Activated naive CD4-positive, alpha-beta T cell treated with anti-CD3 and anti-CD28 coated beads, Interleukin-2, amount 50 U/mL, for 24 hours (primary cell): ENCODE data around the gene GUCY2C.

ENCODE experiments used
- H3K27ac Mint-ChIP-seq: one replicate; pipeline ENCODE4 v1.8.0; 2021; ENCODE audit warnings: mild to moderate bottlenecking, mixed read lengths
- H3K27me3 Mint-ChIP-seq: one replicate; pipeline ENCODE4 v1.8.0; 2021; ENCODE audit warnings: mixed read lengths
- H3K36me3 Mint-ChIP-seq: one replicate; pipeline ENCODE4 v1.8.0; 2021; ENCODE audit warnings: mixed read lengths
- H3K4me1 Mint-ChIP-seq: one replicate; pipeline ENCODE4 v1.8.0; 2021; ENCODE audit warnings: mixed read lengths
- H3K4me3 Mint-ChIP-seq: one replicate; pipeline ENCODE4 v1.8.0; 2021; ENCODE audit warnings: mild to moderate bottlenecking, mixed read lengths
- H3K9me3 Mint-ChIP-seq: one replicate; pipeline ENCODE4 v1.8.0; 2021; ENCODE audit warnings: mixed read lengths

GUCY2C gene

GRCh38 chr12:14575585-14575984 is 120.8 kb downstream of the GUCY2C start:
- H3K4me1 Mint-ChIP-seq: peaks cover 20% of the 10 kb centered on the region
- H3K9me3 Mint-ChIP-seq: no peaks in the 10 kb centered on the region
- no peak overlapping the region for H3K27ac Mint-ChIP-seq
- no peaks in the 10 kb centered on the region for H3K36me3 Mint-ChIP-seq
- no peak overlapping the region for H3K4me3 Mint-ChIP-seq
- H3K27me3 Mint-ChIP-seq: peaks cover 9% of the 10 kb centered on the region

DNA sequence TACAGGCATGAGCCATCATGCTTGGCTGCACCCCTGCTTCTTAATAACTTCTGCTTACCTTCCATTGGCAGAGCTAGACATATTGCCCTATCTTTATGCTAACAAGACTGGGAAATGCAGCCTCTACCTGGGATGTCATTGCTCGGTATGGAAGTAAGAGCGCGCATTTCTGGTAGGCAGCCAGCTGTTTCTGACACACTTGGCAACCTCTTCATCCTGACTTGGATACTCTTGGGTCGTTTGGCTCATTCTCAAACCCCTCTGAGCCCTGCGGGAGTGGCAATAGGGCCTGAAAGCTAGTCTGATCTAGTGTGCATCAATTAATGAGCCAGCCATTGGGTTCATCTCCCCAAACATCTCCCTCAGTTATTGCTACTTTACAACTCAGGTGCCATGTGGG is 123.3 kb downstream of the GUCY2C start:
- H3K36me3 Mint-ChIP-seq: no peaks in the 10 kb centered on the region
- H3K9me3 Mint-ChIP-seq: no peaks in the 10 kb centered on the region
- H3K27me3 Mint-ChIP-seq: peaks cover 21% of the 10 kb centered on the region
- peaks cover 21% of the 10 kb centered on the region for H3K4me1 Mint-ChIP-seq
- no peak overlapping the region for H3K4me3 Mint-ChIP-seq
- no peak overlapping the region for H3K27ac Mint-ChIP-seq

GRCh38 chr12:14572401-14572800 is 124.0 kb downstream of the GUCY2C start:
- no peaks in the 10 kb centered on the region for H3K9me3 Mint-ChIP-seq
- peaks cover 24% of the 10 kb centered on the region for H3K27me3 Mint-ChIP-seq
- H3K4me1 Mint-ChIP-seq: peaks cover 19% of the 10 kb centered on the region
- no peak overlapping the region for H3K27ac Mint-ChIP-seq
- no peaks in the 10 kb centered on the region for H3K36me3 Mint-ChIP-seq
- H3K4me3 Mint-ChIP-seq: no peak overlapping the region

GRCh38 chr12:14571779-14572178 is 124.6 kb downstream of the GUCY2C start:
- Mint-ChIP-seq H3K4me3 (no peak overlapping the region), H3K27me3 (peaks cover 27% of the 10 kb centered on the region), H3K4me1 (peaks cover 13% of the 10 kb centered on the region), H3K36me3 (no peaks in the 10 kb centered on the region), H3K9me3 (no peaks in the 10 kb centered on the region), H3K27ac (no peak overlapping the region)

- H3K4me3 Mint-ChIP-seq: no peak overlapping the region
- H3K27ac Mint-ChIP-seq: no peak overlapping the region
- H3K36me3 Mint-ChIP-seq: no peaks in the 10 kb centered on the region
- H3K9me3 Mint-ChIP-seq: no peaks in the 10 kb centered on the region
- H3K4me1 Mint-ChIP-seq: peaks cover 4% of the 10 kb centered on the region
- H3K27me3 Mint-ChIP-seq: peaks cover 32% of the 10 kb centered on the region
These were observed 126.2 kb downstream of the GUCY2C start for GRCh38 chr12:14570231-14570630.

DNA sequence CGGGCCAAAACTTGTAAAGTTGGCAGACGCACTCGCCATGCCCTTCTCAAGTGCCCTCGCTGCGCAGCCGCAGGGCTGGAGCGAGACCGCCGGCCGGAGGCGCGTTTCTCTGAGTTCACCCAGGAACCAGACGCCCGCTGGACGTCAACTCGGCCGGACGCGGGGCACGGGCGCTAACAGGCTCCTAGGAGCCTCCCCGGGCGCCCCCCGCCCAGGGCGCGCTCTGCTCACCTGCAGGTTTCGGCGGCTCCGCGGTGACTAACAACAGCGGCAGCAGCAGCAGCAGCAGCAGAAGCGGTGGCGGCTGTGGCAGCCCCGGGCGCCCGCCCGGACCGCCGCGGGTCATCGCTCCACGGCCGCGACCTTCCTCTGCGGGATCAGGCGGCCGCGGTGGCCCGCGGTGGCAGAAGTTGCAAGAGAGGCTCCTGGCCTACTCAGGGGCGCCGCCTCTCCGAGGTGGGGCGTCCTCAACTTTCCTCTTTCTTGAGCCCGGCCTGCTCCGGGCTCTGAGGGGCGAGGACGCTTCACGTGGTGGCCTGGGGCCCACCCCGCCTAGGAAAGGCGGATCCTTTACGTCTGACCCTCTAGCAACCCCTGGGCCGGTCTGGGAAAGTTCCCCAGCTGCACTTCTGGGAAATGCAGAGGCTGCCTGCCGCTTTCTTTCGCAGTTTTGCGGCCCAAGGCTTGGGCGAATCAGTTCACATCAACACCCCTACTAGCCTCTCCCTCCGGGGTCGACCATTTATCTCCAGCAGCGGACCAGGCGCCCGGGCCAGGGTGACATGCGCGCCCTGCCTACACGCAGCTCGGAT is 128.8 kb downstream of the GUCY2C start, which contains the start of gene PLBD1:
TSS of gene PLBD1 (minus strand) at position 533 of the 812 bp plus-strand sequence. CDS start at position 346, 187 bp downstream.
- Mint-ChIP-seq H3K27ac (no peak within 1 kb of the TSS), H3K9me3 (no peaks in the 10 kb centered on the region), H3K4me3 (peak within 1 kb of the TSS; percentile 43), H3K27me3 (peaks cover 36% of the 10 kb centered on the region), H3K4me1 (peaks cover 4% of the 10 kb centered on the region), H3K36me3 (no peaks in the 10 kb centered on the region)

GRCh38 chr12:14564336-14564959 is 132.0 kb downstream of the GUCY2C start:
- H3K4me3 Mint-ChIP-seq: no peak overlapping the region
- peaks cover 4% of the 10 kb centered on the region for H3K4me1 Mint-ChIP-seq

GRCh38 chr12:14563046-14563445 is 133.4 kb downstream of the GUCY2C start:
- H3K27me3 Mint-ChIP-seq: peaks cover 15% of the 10 kb centered on the region
- H3K9me3 Mint-ChIP-seq: no peaks in the 10 kb centered on the region
- H3K4me3 Mint-ChIP-seq: no peak overlapping the region

More at GRCh38 chr12:14564336-14564959, 132.0 kb downstream of the GUCY2C start:
- Mint-ChIP-seq H3K27ac (no peak overlapping the region), H3K36me3 (no peaks in the 10 kb centered on the region), H3K27me3 (peaks cover 20% of the 10 kb centered on the region), H3K9me3 (no peaks in the 10 kb centered on the region)

More at GRCh38 chr12:14563046-14563445, 133.4 kb downstream of the GUCY2C start:
- Mint-ChIP-seq H3K36me3 (no peaks in the 10 kb centered on the region), H3K27ac (no peak overlapping the region), H3K4me1 (peaks cover 6% of the 10 kb centered on the region)
